ENCODE data around the gene KCNJ14.

DNA sequence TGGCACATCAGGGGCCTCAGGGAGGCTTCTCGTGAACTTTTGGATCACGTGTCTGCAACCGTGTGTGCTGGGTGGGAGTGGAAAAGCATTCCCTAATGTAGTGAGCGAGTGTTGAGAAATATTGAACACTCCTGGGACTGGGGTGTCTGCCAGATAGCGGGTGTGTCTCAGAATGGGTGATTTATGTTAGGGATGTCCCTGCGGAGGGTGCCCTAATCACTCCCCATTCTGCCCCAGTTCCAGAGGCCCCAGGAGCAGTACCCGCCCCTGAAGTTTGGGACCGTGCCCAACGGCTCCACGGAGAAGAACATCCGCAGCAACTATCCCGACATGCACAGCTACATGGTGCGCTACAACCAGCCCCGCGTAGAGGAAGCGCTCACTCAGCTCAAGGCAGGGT lies 33.8 kb upstream of the KCNJ14 start:
- TF ChIP-seq, protein P1, sequence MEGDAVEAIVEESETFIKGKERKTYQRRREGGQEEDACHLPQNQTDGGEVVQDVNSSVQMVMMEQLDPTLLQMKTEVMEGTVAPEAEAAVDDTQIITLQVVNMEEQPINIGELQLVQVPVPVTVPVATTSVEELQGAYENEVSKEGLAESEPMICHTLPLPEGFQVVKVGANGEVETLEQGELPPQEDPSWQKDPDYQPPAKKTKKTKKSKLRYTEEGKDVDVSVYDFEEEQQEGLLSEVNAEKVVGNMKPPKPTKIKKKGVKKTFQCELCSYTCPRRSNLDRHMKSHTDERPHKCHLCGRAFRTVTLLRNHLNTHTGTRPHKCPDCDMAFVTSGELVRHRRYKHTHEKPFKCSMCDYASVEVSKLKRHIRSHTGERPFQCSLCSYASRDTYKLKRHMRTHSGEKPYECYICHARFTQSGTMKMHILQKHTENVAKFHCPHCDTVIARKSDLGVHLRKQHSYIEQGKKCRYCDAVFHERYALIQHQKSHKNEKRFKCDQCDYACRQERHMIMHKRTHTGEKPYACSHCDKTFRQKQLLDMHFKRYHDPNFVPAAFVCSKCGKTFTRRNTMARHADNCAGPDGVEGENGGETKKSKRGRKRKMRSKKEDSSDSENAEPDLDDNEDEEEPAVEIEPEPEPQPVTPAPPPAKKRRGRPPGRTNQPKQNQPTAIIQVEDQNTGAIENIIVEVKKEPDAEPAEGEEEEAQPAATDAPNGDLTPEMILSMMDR (IDR thresholded peaks at IDR 0.05; ENCODE audit: poor library complexity, severe bottlenecking), result no peak
- no peak for TF ChIP-seq POLR2AphosphoS5 (IDR thresholded peaks at IDR 0.05)
- TF ChIP-seq EZH2 (IDR thresholded peaks at IDR 0.05; ENCODE audit: borderline replicate concordance, insufficient read depth, low read length, poor library complexity, severe bottlenecking), result no peak
- TF ChIP-seq, protein P2, sequence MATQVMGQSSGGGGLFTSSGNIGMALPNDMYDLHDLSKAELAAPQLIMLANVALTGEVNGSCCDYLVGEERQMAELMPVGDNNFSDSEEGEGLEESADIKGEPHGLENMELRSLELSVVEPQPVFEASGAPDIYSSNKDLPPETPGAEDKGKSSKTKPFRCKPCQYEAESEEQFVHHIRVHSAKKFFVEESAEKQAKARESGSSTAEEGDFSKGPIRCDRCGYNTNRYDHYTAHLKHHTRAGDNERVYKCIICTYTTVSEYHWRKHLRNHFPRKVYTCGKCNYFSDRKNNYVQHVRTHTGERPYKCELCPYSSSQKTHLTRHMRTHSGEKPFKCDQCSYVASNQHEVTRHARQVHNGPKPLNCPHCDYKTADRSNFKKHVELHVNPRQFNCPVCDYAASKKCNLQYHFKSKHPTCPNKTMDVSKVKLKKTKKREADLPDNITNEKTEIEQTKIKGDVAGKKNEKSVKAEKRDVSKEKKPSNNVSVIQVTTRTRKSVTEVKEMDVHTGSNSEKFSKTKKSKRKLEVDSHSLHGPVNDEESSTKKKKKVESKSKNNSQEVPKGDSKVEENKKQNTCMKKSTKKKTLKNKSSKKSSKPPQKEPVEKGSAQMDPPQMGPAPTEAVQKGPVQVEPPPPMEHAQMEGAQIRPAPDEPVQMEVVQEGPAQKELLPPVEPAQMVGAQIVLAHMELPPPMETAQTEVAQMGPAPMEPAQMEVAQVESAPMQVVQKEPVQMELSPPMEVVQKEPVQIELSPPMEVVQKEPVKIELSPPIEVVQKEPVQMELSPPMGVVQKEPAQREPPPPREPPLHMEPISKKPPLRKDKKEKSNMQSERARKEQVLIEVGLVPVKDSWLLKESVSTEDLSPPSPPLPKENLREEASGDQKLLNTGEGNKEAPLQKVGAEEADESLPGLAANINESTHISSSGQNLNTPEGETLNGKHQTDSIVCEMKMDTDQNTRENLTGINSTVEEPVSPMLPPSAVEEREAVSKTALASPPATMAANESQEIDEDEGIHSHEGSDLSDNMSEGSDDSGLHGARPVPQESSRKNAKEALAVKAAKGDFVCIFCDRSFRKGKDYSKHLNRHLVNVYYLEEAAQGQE (IDR thresholded peaks at IDR 0.05; ENCODE audit: borderline replicate concordance), result no peak
- TF ChIP-seq RAD21 (conservative IDR thresholded peaks at IDR 0.05), result no peak
- no peak for TF ChIP-seq TAF1 (IDR thresholded peaks at IDR 0.05; ENCODE audit: low read depth)
